ENCODE results near the gene ASCL3. TPM values are rescaled to one million over a fixed set of nuclear protein-coding genes. Genes with fewer than 3 reads are reported as not detected.

The ASCL3 gene
- total RNA-seq, 4 donors from 2014 or later, result not detected

DNA sequence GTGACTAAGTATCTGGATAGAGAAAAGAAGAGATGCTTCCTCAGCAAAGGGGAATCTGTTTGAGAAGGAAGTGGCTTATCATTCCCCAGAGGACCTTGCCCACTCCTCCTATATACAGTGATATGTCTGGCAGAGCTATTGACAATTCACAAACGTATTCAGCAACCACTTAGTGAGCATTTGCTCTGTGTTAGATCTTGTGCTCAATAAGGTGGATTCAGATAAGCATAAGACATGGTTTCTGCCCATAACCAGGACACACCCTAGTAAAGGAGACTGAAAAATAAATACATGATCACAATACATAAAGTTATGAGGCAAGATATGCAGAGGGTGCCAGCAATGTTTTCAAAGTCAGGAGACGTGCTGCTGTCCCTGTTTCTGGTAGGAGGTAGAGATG lies 20.0 kb upstream of the ASCL3 start:
- Histone ChIP-seq H3K27me3 (no peaks in the 10 kb centered on the region), H3K4me3 (peak overlapping the region in 1 of 4 donors; percentile 82), H3K27ac (peak overlapping the region in 2 of 4 donors; percentile 94 to 96), H3K36me3 (peaks cover 0 to under 1% (median 0%) of the 10 kb centered on the region in 3 donors), H3K4me1 (peaks cover 0 to 61% (median 23%) of the 10 kb centered on the region in 4 donors), H3K9me3 (no peaks in the 10 kb centered on the region)
- WGBS, 2 donors, result 19 to 22% methylated on average over 2 of the region's 2 CpGs
- DNase-seq (ENCODE audit: low spot score in 2 of 2), result no peak
- TF ChIP-seq, protein P1, sequence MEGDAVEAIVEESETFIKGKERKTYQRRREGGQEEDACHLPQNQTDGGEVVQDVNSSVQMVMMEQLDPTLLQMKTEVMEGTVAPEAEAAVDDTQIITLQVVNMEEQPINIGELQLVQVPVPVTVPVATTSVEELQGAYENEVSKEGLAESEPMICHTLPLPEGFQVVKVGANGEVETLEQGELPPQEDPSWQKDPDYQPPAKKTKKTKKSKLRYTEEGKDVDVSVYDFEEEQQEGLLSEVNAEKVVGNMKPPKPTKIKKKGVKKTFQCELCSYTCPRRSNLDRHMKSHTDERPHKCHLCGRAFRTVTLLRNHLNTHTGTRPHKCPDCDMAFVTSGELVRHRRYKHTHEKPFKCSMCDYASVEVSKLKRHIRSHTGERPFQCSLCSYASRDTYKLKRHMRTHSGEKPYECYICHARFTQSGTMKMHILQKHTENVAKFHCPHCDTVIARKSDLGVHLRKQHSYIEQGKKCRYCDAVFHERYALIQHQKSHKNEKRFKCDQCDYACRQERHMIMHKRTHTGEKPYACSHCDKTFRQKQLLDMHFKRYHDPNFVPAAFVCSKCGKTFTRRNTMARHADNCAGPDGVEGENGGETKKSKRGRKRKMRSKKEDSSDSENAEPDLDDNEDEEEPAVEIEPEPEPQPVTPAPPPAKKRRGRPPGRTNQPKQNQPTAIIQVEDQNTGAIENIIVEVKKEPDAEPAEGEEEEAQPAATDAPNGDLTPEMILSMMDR (IDR thresholded peaks at IDR 0.05), result no peak
- TF ChIP-seq EP300 (IDR thresholded peaks at IDR 0.05) (no peak), POLR2A (IDR thresholded peaks at IDR 0.05) (no peak)

DNA sequence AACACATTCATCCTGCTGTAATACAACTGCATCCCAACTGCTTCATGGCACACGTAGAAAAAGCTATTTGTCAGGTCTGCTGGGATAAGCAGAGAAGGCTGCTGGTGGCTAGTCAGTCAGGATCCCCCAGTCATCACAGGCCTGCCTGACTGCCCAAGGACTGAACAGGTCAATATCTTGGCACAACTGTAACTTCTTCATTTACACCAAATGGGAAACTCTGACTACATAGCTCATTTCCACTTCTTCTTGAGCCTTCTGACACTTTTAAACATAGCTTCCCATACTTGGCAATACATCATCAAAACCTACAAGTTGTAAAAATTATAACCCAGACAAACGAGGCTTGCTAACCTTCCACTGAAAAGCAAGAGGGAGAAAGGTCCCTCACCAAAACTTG lies 18.6 kb upstream of the ASCL3 start:
- Histone ChIP-seq H3K36me3 (peaks cover 0 to 6% (median 0%) of the 10 kb centered on the region in 3 donors), H3K4me3 (no peak overlapping the region), H3K9me3 (no peaks in the 10 kb centered on the region), H3K4me1 (peaks cover 0 to 61% (median 23%) of the 10 kb centered on the region in 4 donors), H3K27ac (no peak overlapping the region), H3K27me3 (no peaks in the 10 kb centered on the region)
- DNase-seq (ENCODE audit: low spot score in 2 of 2), result no peak
- TF ChIP-seq POLR2A (IDR thresholded peaks at IDR 0.05), result no peak
- TF ChIP-seq EP300 (IDR thresholded peaks at IDR 0.05), result no peak
- TF ChIP-seq, protein P1 (IDR thresholded peaks at IDR 0.05), result no peak
- WGBS, 2 donors, result 45 to 63% methylated on average over 2 of the region's 2 CpGs

DNA sequence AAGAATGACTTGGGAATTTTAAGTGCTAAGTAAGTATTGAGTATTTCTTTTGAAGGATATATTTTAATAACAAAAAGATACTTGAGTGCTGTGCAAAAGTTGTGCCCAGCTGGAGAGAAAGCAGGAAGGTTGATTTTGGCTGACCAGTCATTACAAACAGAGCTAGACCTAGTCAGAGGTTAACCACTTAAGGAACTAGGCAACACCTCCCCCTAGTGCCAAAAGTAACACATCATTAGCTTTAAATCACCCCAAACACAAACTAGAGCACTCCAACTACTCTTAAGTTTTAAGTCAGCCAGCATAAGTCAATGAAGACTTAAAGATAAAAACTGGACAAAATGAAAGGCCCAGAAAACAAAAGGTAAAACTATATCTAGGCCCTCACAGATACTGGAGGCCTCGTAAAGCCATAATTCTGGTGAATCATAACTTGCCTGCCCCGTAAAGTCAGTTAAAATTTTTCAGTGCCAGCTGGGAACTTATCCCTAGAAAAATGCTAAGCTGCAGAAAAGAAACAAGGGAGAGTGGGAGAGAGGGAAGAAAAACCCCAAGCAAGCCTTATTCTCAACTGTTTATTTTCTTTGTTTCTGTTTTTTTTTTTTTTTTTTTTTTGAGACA lies 16.8 kb upstream of the ASCL3 start:
- peak overlapping the region in 2 of 4 donors; percentile 38 to 40 for H3K27ac ChIP-seq
- peaks cover 0 to 23% (median 0%) of the 10 kb centered on the region in 3 donors for H3K36me3 ChIP-seq
- no peak overlapping the region for H3K4me3 ChIP-seq
- WGBS, 2 donors, result 13 to 36% methylated on average over 2 of the region's 2 CpGs
- TF ChIP-seq POLR2A (IDR thresholded peaks at IDR 0.05), result no peak
- TF ChIP-seq EP300 (IDR thresholded peaks at IDR 0.05), result no peak
- TF ChIP-seq, protein P1 (IDR thresholded peaks at IDR 0.05), result peak; percentile 21 to 70 (median 57)
- H3K9me3 ChIP-seq, result no peaks in the 10 kb centered on the region
- DNase-seq (ENCODE audit: low spot score in 2 of 2), result peak in 1 of 2 donors; percentile 59
- peaks cover 0 to 48% (median 18%) of the 10 kb centered on the region in 4 donors for H3K4me1 ChIP-seq
- H3K27me3 ChIP-seq, result no peaks in the 10 kb centered on the region

DNA sequence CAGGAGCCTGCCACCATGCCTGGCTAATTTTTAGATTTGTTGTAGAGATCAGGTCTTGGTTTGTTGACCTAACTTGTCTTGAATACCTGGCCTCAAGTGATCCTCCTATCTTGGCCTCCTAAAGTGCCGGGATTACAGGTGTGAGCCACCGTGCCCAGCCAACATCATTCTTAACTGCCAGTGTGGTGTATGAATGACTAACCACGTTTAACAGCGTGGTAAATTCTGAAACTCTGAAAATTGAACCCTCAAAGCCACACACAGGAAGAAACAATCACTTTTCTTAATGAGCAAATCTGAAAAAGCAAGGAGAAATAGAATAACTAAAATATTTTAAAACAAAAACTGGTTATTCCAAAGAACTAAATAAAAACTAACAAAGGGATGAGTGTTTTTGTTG lies 14.0 kb upstream of the ASCL3 start:
- Histone ChIP-seq H3K9me3 (no peaks in the 10 kb centered on the region), H3K36me3 (peaks cover 0 to 50% (median 7%) of the 10 kb centered on the region in 3 donors), H3K27ac (no peak overlapping the region), H3K27me3 (no peaks in the 10 kb centered on the region), H3K4me3 (no peak overlapping the region), H3K4me1 (peaks cover 0 to 30% (median 8%) of the 10 kb centered on the region in 4 donors)
- TF ChIP-seq POLR2A (IDR thresholded peaks at IDR 0.05), result no peak
- TF ChIP-seq, protein P1 (IDR thresholded peaks at IDR 0.05), result no peak
- no peak for TF ChIP-seq EP300 (IDR thresholded peaks at IDR 0.05)
- DNase-seq (ENCODE audit: low spot score in 2 of 2), result no peak
- WGBS, 2 donors, result 80 to 94% methylated on average over 4 of the region's 4 CpGs

DNA sequence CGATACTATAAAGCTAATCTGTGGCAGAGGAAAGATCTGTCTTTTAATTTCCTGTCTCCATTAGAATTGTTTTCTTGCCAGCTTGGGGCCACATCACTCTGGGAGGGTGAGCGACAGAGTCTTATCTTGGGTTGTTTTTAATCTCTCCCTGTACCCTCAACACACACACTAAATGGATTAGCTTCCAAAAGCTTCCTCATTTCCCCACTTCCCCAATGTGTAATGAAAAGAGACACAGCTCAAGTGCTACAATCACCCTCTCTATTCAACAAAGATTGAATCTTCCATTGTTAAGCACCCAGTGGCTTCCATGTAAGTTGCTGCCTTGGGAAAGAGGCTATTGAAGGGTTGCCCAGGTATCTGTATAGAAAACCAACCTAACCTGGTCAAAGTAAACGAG lies 6.1 kb upstream of the ASCL3 start:
- no peak overlapping the region for H3K4me3 ChIP-seq
- WGBS, 2 donors, result 80 to 84% methylated on average over 3 of the region's 3 CpGs
- DNase-seq (ENCODE audit: low spot score in 2 of 2), result no peak
- H3K4me1 ChIP-seq, result no peaks in the 10 kb centered on the region
- H3K36me3 ChIP-seq, result peaks cover 0 to 64% (median 7%) of the 10 kb centered on the region in 3 donors
- no peaks in the 10 kb centered on the region for H3K27me3 ChIP-seq
- TF ChIP-seq, protein P1 (IDR thresholded peaks at IDR 0.05), result no peak
- TF ChIP-seq EP300 (IDR thresholded peaks at IDR 0.05), result no peak
- TF ChIP-seq POLR2A (IDR thresholded peaks at IDR 0.05), result no peak
- no peaks in the 10 kb centered on the region for H3K9me3 ChIP-seq
- H3K27ac ChIP-seq, result no peak overlapping the region

Measured in tibial nerve (tissue), 4 donors.